Mesendoderm (in vitro differentiated cells): ENCODE measurements around the gene TNFRSF8.

ENCODE experiments used
- DNase-seq: peaks from one replicate; pipeline ENCODE4 v3.0.0; 2013
- H2AK5ac ChIP-seq: 2 replicates; pipeline ENCODE4 v1.6.1; 2013; ENCODE audit warnings: low read length, inconsistent platforms
- H2BK120ac ChIP-seq: 2 replicates; pipeline ENCODE4 v1.6.1; 2013; ENCODE audit warnings: low read depth, mild to moderate bottlenecking, low read length, moderate library complexity, mixed read lengths
- H2BK15ac ChIP-seq: replicated peaks from 2 replicates; pipeline ENCODE4 v1.6.1; 2013; ENCODE audit warnings: low read depth, mild to moderate bottlenecking, moderate library complexity
- H2BK5ac ChIP-seq: 2 replicates; pipeline ENCODE4 v1.6.1; 2013; ENCODE audit warnings: low read length, inconsistent platforms
- H3K18ac ChIP-seq: 2 replicates; pipeline ENCODE4 v1.6.1; 2013; ENCODE audit warnings: mild to moderate bottlenecking, low read length, mixed read lengths
- H3K23ac ChIP-seq: one replicate; pipeline ENCODE4 v1.6.1; 2013; ENCODE audit warnings: low read length
- H3K27ac ChIP-seq: 2 replicates; pipeline ENCODE4 v1.5.1; 2013; ENCODE audit warnings: low read depth, mild to moderate bottlenecking, inconsistent platforms, low read length, moderate library complexity
- H3K27me3 ChIP-seq: 2 replicates; pipeline ENCODE4 v1.6.1; 2013; ENCODE audit warnings: low read length, control low read depth, mild to moderate bottlenecking, inconsistent platforms; ENCODE audit not compliant: insufficient read depth, poor library complexity
- H3K36me3 ChIP-seq: 2 replicates; pipeline ENCODE4 v1.6.1; 2013; ENCODE audit warnings: low read length, inconsistent platforms; ENCODE audit not compliant: control insufficient read depth, insufficient read depth
- H3K4ac ChIP-seq: one replicate; pipeline ENCODE4 v1.6.1; 2013; ENCODE audit warnings: low read depth, mild to moderate bottlenecking, low read length, moderate library complexity
- H3K4me1 ChIP-seq: 2 replicates; pipeline ENCODE4 v1.6.1; 2013; ENCODE audit warnings: low read depth, low read length, inconsistent platforms; ENCODE audit not compliant: control insufficient read depth
- H3K4me2 ChIP-seq: 2 replicates; pipeline ENCODE4 v1.6.1; 2013; ENCODE audit warnings: low read length
- H3K4me3 ChIP-seq: 2 replicates; pipeline ENCODE4 v1.5.1; 2013; ENCODE audit warnings: mild to moderate bottlenecking, low read length
- H3K56ac ChIP-seq: one replicate; pipeline ENCODE4 v1.6.1; 2013; ENCODE audit warnings: low read length
- H3K79me1 ChIP-seq: 2 replicates; pipeline ENCODE4 v1.6.1; 2013; ENCODE audit warnings: low read length, inconsistent platforms
- H3K79me2 ChIP-seq: 2 replicates; pipeline ENCODE4 v1.6.1; 2013; ENCODE audit warnings: mild to moderate bottlenecking, low read length; ENCODE audit not compliant: control insufficient read depth, insufficient read depth
- H3K9ac ChIP-seq: 2 replicates; pipeline ENCODE4 v1.6.1; 2013; ENCODE audit warnings: low read length, inconsistent platforms
- H4K5ac ChIP-seq: one replicate; pipeline ENCODE4 v1.6.1; 2013; ENCODE audit warnings: low read length
- H4K8ac ChIP-seq: one replicate; pipeline ENCODE4 v1.6.1; 2013; ENCODE audit warnings: low read depth, mild to moderate bottlenecking, control low read depth, low read length, moderate library complexity
- WGBS: extraction: QIAGEN DNeasy Blood & Tissue Kit; methylation state at CpG from one replicate; pipeline ENCODE4 v1.1.7; 2013; ENCODE audit warnings: low lambda C conversion rate, missing lambda C conversion rate; ENCODE audit not compliant: insufficient coverage; ENCODE audit errors: extremely low coverage; 5-methylcytosine and 5-hydroxymethylcytosine counted together

TNFRSF8 gene

DNA sequence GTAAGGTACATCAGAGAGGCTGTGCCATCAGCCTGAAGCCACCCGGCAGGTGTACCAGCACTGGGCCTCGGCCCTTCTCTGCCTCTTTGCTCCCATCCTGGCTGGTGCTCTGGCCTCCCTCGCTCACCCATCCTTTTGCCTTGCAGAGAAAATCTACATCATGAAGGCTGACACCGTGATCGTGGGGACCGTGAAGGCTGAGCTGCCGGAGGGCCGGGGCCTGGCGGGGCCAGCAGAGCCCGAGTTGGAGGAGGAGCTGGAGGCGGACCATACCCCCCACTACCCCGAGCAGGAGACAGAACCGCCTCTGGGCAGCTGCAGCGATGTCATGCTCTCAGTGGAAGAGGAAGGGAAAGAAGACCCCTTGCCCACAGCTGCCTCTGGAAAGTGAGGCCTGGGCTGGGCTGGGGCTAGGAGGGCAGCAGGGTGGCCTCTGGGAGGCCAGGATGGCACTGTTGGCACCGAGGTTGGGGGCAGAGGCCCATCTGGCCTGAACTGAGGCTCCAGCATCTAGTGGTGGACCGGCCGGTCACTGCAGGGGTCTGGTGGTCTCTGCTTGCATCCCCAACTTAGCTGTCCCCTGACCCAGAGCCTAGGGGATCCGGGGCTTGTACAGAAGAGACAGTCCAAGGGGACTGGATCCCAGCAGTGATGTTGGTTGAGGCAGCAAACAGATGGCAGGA, 79.2 kb downstream of the TNFRSF8 start:
- Histone ChIP-seq H3K4me1 (no peaks in the 10 kb centered on the region), H3K79me1 (no peaks in the 10 kb centered on the region), H3K56ac (no peak overlapping the region), H3K27me3 (no peaks in the 10 kb centered on the region), H3K79me2 (no peaks in the 10 kb centered on the region), H3K18ac (no peak overlapping the region), H2BK15ac (no peak overlapping the region), H2BK120ac (no peak overlapping the region), H3K4me3 (no peak overlapping the region), H3K4ac (no peak overlapping the region), H4K8ac (no peak overlapping the region), H3K9ac (no peak overlapping the region), H2BK5ac (no peak overlapping the region), H2AK5ac (no peak overlapping the region), H3K36me3 (no peaks in the 10 kb centered on the region), H3K4me2 (no peak overlapping the region), H4K5ac (no peak overlapping the region), H3K23ac (no peak overlapping the region), H3K27ac (no peak overlapping the region)
- WGBS: no CpG with 5 or more reads among the region's 18 CpGs
- DNase-seq: no peak

GRCh38 chr1:12142891-12143630, 80.0 kb downstream of the TNFRSF8 start:
- H3K9ac ChIP-seq: no peak overlapping the region
- no peaks in the 10 kb centered on the region for H3K79me2 ChIP-seq
- H3K36me3 ChIP-seq: no peaks in the 10 kb centered on the region
- no peak overlapping the region for H4K5ac ChIP-seq
- no peak overlapping the region for H3K4ac ChIP-seq
- H3K56ac ChIP-seq: no peak overlapping the region
- H3K4me3 ChIP-seq: no peak overlapping the region
- H2AK5ac ChIP-seq: no peak overlapping the region
- no peaks in the 10 kb centered on the region for H3K4me1 ChIP-seq
- no peak for DNase-seq
- no CpG with 5 or more reads among the region's 21 CpGs for WGBS
- no peak overlapping the region for H2BK5ac ChIP-seq
- no peak overlapping the region for H3K18ac ChIP-seq
- H3K27me3 ChIP-seq: no peaks in the 10 kb centered on the region
- H3K4me2 ChIP-seq: no peak overlapping the region
- H4K8ac ChIP-seq: no peak overlapping the region
- no peak overlapping the region for H2BK120ac ChIP-seq
- H3K79me1 ChIP-seq: no peaks in the 10 kb centered on the region
- no peak overlapping the region for H3K27ac ChIP-seq
- no peak overlapping the region for H2BK15ac ChIP-seq
- no peak overlapping the region for H3K23ac ChIP-seq

GRCh38 chr1:12143631-12144155, 80.6 kb downstream of the TNFRSF8 start:
- H3K79me2 ChIP-seq: no peaks in the 10 kb centered on the region
- no peak overlapping the region for H3K56ac ChIP-seq
- H3K23ac ChIP-seq: no peak overlapping the region
- no peak overlapping the region for H3K4ac ChIP-seq
- no peak overlapping the region for H3K4me3 ChIP-seq
- H3K36me3 ChIP-seq: no peaks in the 10 kb centered on the region
- H3K27ac ChIP-seq: no peak overlapping the region
- H4K8ac ChIP-seq: no peak overlapping the region
- no peak for DNase-seq
- no peak overlapping the region for H2AK5ac ChIP-seq
- no peak overlapping the region for H2BK15ac ChIP-seq
- no peak overlapping the region for H3K4me2 ChIP-seq
- no peak overlapping the region for H2BK120ac ChIP-seq
- H2BK5ac ChIP-seq: no peak overlapping the region
- H3K18ac ChIP-seq: no peak overlapping the region
- H3K79me1 ChIP-seq: no peaks in the 10 kb centered on the region
- no peak overlapping the region for H3K9ac ChIP-seq
- H4K5ac ChIP-seq: no peak overlapping the region
- H3K4me1 ChIP-seq: no peaks in the 10 kb centered on the region
- no peaks in the 10 kb centered on the region for H3K27me3 ChIP-seq
- no CpG with 5 or more reads among the region's 17 CpGs for WGBS

DNA sequence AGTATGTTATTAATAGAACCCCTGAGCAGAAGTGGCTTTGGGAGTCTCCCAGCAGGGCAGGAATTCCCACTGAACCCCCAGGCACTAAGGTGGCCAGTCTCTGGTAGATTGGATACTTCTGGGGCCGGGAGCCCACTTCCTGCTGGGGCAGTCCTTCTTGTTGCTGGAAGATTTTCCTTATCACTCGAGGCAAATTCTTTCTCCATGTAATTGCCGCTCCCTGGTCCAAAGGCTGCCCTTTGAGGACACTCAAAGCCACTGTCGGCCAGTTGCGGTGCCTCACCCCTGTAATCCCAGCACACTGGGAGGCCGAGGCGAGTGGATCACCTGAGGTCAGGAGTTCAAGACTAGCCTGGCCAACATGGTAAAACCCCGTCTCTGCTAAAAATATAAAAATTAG, 81.1 kb downstream of the TNFRSF8 start:
- Histone ChIP-seq H3K79me1 (no peaks in the 10 kb centered on the region), H2BK5ac (no peak overlapping the region)

DNA sequence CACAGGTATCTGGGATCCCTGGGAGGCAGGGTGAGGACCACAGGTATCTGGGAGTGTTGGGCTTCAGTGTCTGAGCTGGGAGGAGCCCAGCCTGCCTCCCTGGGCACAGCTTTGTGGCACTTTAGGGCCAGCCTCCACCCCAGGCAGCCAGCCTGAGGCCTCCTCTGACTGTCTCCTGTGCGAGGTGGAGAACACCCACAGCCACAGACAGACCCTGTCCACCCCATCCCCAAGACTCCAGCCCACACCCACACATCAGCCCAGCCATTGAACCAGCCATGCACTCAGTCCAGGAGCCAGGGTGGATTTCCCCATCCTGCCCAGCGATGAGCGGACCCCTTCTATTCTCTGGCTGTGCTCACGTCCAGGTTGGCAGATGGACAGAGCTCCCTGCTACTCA, 81.9 kb downstream of the TNFRSF8 start:
- H3K18ac ChIP-seq: no peak overlapping the region
- H2BK5ac ChIP-seq: no peak overlapping the region
- WGBS: no CpG with 5 or more reads among the region's 4 CpGs
- no peak overlapping the region for H3K27ac ChIP-seq
- no peak overlapping the region for H3K23ac ChIP-seq
- DNase-seq: no peak
- H3K56ac ChIP-seq: no peak overlapping the region
- no peaks in the 10 kb centered on the region for H3K79me1 ChIP-seq
- H4K5ac ChIP-seq: no peak overlapping the region
- H3K4me1 ChIP-seq: no peaks in the 10 kb centered on the region
- no peaks in the 10 kb centered on the region for H3K36me3 ChIP-seq
- no peak overlapping the region for H3K4me2 ChIP-seq
- H2BK120ac ChIP-seq: no peak overlapping the region
- H3K79me2 ChIP-seq: no peaks in the 10 kb centered on the region
- H2AK5ac ChIP-seq: no peak overlapping the region
- no peak overlapping the region for H3K9ac ChIP-seq
- H3K4ac ChIP-seq: no peak overlapping the region
- no peak overlapping the region for H3K4me3 ChIP-seq
- H2BK15ac ChIP-seq: no peak overlapping the region
- no peak overlapping the region for H4K8ac ChIP-seq
- H3K27me3 ChIP-seq: no peaks in the 10 kb centered on the region

More for the DNA sequence above, 81.1 kb downstream of the TNFRSF8 start:
- no peaks in the 10 kb centered on the region for H3K36me3 ChIP-seq
- H4K8ac ChIP-seq: no peak overlapping the region
- H2BK120ac ChIP-seq: no peak overlapping the region
- no peaks in the 10 kb centered on the region for H3K27me3 ChIP-seq
- no peak overlapping the region for H4K5ac ChIP-seq
- H3K56ac ChIP-seq: no peak overlapping the region
- H3K4ac ChIP-seq: no peak overlapping the region
- no peak overlapping the region for H3K9ac ChIP-seq
- no peak for DNase-seq
- H2AK5ac ChIP-seq: no peak overlapping the region
- no peak overlapping the region for H3K23ac ChIP-seq
- no peak overlapping the region for H3K27ac ChIP-seq
- H3K4me3 ChIP-seq: no peak overlapping the region
- no CpG with 5 or more reads among the region's 8 CpGs for WGBS
- H3K4me2 ChIP-seq: no peak overlapping the region
- no peak overlapping the region for H3K18ac ChIP-seq
- H3K79me2 ChIP-seq: no peaks in the 10 kb centered on the region
- H2BK15ac ChIP-seq: no peak overlapping the region
- no peaks in the 10 kb centered on the region for H3K4me1 ChIP-seq
